Sigmoid colon (tissue), 4 donors: Measurements from ENCODE around the gene GPC5.
"Not testable (repeated sequence)": the region's sequence is repeated elsewhere in the genome, so short reads cannot be mapped to it uniquely, and the experiment has no call there.

ENCODE experiments used
- EP300 ChIP-seq, 4 donors: sonication (generic); formaldehyde crosslinking; IDR thresholded peaks; one replicate each; pipeline ENCODE4 v1.6.1; 2017; ENCODE audit warnings: antibody characterized with exemption in 4 of 4
- POLR2A ChIP-seq, 2 donors: fragments of 450-650 bp; IDR thresholded peaks; one replicate each; pipeline ENCODE4 v1.6.1; 2016; ENCODE audit warnings: antibody characterized with exemption in 2 of 2, mild to moderate bottlenecking in 2 of 2, moderate library complexity in 2 of 2
- POLR2AphosphoS5 ChIP-seq, 4 donors: sonication (generic); formaldehyde crosslinking; IDR thresholded peaks; one replicate each; pipeline ENCODE4 v1.6.1; 2017; ENCODE audit warnings: antibody characterized with exemption in 4 of 4
- TF ChIP-seq, protein P1 (sequence below), 4 experiments: fragments of 450-650 bp in 3 of 4; fragments of 200-600 bp in 1 of 4; IDR thresholded peaks; one replicate each; pipeline ENCODE4 v1.5.1; 2016 to 2019; ENCODE audit warnings: antibody characterized with exemption in 4 of 4, mild to moderate bottlenecking in 3 of 4, moderate library complexity in 2 of 4

DNA sequence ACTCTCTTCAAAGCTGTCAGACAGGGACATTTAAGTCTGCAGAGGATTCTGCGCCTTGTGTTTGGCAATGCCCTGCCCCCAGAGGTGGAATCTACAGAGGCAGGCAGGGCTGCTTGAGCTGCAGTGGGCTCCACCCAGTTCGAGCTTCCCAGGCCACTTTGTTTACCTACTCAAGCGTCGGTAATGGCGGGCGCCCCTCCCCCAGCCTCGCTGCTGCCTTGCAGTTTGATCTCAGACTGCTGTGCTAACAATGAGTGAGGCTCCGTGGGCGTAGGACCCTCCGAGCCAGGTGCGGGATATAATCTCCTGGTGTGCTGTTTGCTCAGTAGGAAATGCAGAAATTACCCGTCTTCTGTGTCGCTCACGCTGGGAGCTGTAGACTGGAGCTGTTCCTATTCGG lies 40.3 kb downstream of the GPC5 start:
- TF ChIP-seq, protein P1, sequence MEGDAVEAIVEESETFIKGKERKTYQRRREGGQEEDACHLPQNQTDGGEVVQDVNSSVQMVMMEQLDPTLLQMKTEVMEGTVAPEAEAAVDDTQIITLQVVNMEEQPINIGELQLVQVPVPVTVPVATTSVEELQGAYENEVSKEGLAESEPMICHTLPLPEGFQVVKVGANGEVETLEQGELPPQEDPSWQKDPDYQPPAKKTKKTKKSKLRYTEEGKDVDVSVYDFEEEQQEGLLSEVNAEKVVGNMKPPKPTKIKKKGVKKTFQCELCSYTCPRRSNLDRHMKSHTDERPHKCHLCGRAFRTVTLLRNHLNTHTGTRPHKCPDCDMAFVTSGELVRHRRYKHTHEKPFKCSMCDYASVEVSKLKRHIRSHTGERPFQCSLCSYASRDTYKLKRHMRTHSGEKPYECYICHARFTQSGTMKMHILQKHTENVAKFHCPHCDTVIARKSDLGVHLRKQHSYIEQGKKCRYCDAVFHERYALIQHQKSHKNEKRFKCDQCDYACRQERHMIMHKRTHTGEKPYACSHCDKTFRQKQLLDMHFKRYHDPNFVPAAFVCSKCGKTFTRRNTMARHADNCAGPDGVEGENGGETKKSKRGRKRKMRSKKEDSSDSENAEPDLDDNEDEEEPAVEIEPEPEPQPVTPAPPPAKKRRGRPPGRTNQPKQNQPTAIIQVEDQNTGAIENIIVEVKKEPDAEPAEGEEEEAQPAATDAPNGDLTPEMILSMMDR (IDR thresholded peaks at IDR 0.05): not testable (repeated sequence)
- TF ChIP-seq POLR2AphosphoS5, EP300, POLR2A (IDR thresholded peaks at IDR 0.05): not testable (repeated sequence)
